Stimulated activated CD8-positive, alpha-beta memory T cell treated with anti-CD3 and anti-CD28 coated beads, Interleukin-4, amount 100 ng/mL, for 48 hours (primary cell): ENCODE results near the gene PRAMEF13.
"Not testable (repeated sequence)": the region's sequence is repeated elsewhere in the genome, so short reads cannot be mapped to it uniquely, and the experiment has no call there.

Experiments
- DNase-seq: peaks from one replicate; pipeline ENCODE4 v3.0.0-alpha.2; 2020

PRAMEF13 gene, protein sequence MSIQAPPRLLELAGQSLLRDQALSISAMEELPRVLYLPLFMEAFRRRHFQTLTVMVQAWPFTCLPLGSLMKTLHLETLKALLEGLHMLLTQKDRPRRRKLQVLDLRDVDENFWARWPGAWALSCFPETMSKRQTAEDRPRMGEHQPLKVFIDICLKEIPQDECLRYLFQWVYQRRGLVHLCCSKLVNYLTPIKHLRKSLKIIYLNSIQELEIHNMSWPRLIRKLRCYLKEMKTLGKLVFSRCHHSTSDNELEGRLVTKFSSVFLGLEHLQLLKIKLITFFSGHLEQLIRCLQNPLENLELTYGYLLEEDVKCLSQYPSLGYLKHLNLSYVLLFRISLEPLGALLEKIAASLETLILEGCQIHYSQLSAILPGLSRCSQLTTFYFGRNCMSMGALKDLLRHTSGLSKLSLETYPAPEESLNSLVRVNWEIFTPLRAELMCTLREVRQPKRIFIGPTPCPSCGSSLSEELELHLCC

GRCh38 chr1:13201309-13201708 is at the start of gene PRAMEF13:
Gene PRAMEF13, minus strand, starts transcription at chr1:13201409. Its CDS starts 1,820 bp downstream, at chr1:13199589.
- not testable (repeated sequence) for DNase-seq

DNA sequence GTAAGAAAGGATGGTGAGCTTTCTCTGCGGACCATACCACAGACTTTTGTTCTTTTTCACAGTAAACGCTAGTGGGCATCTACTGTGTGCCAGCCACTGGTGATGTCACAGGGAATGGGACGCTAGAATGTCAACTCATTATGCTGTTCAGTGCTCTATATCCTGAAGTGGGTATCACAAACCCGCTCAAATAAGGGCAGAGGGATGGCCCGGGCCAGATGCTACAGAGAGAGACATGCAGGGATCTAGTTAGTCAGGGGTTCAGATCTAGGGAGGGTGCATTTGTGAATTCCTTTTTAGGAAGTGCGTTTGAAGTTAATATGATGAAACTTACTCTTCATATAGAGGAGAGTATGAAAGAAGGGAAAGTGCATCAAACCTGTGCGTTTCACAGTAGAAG is 45.9 kb upstream of the PRAMEF13 start:
- DNase-seq = not testable (repeated sequence)

DNA sequence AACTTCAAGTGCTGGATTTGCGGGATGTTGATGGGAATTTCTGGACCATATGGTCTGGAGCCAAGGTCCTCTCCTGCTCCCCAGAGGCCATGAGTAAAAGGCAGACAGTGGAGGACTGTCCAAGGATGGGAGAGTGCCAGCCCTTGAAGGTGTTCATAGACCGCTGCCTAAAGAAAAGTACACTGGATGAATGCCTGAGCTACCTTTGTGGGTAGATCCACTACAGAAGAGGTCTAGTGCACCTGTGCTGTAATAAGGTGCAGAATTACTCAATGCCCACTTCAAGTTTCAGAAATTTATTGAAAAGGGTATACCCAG is 45.3 kb upstream of the PRAMEF13 start:
- not testable (repeated sequence) for DNase-seq

GRCh38 chr1:13245841-13246553 is 44.8 kb upstream of the PRAMEF13 start:
- not testable (repeated sequence) for DNase-seq

GRCh38 chr1:13243536-13244263 is 42.5 kb upstream of the PRAMEF13 start:
- DNase-seq = not testable (repeated sequence)

DNA sequence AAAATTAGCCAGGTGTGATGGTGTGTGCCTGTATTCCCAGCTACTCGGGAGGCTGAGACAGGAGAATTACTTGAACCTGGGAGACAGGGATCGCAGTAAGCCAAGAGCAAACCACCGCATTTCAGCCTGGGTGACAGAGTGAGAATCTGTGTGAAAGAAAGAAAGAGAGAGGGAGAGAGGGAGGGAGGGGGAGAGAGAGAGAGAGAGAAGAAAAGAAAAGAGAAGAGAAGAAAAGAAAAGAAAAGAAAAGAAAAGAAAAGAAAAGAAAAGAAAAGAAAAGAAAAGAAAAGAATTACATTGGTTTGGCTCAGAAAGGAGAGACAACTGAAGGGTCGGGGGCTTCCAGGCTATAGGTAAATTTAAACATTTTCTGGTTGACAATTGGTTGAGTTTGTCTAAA is 38.4 kb upstream of the PRAMEF13 start:
- not testable (repeated sequence) for DNase-seq

- DNase-seq = not testable (repeated sequence)
Measured at GRCh38 chr1:13237572-13237971, 36.4 kb upstream of the PRAMEF13 start.

- DNase-seq = not testable (repeated sequence)
Measured at GRCh38 chr1:13234057-13234456, 32.8 kb upstream of the PRAMEF13 start.

DNA sequence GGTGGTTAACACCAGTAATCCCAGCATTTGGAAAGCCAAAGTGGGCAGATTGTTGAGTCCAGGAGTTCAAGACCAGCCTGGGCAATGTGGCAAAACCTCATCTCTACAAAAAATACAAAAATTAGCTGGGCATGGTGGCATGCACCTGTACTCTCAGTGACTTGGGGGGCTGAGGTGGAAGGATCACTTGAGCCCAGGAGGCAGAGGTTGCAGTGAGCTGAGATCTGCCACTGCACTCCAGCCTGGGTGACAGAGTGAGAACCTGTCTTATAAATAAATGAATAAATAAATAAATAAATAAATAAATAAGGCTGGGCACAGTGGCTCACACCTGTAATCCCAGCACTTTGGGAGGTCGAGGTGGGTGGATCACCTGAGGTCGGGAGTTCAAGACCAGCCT is 30.8 kb upstream of the PRAMEF13 start:
- DNase-seq = not testable (repeated sequence)

DNA sequence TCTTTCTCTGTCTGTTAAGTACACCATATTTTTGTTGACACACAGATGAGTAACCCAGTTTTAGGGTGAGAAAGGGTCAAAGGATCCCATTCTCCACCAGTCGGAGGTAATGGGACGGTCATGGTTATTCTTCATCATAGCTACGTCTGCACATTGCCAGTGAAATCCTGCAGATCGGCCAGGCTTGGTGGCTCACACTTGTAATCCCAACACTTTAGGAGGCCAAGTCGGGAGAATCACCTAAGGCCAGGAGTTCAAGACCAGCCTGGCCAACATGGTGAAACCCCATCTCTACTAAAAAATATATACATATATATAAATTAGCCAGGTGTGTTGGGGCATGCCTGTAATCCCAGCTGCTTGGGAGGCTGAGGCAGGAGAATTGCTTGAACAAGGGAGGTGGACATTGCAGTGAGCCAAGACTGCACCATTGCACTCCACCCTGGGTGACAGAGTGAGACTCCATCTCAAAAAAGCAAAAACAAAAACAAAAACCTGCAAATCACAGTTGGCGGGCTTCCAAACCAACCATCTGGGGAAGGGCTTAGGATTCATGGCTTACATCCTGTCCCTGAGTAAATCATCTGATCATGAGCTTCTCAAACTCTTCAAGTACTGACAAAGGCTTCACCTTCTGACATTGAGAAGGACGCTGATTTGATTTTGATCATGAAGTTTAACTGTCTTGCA is 30.0 kb upstream of the PRAMEF13 start:
- not testable (repeated sequence) for DNase-seq

DNA sequence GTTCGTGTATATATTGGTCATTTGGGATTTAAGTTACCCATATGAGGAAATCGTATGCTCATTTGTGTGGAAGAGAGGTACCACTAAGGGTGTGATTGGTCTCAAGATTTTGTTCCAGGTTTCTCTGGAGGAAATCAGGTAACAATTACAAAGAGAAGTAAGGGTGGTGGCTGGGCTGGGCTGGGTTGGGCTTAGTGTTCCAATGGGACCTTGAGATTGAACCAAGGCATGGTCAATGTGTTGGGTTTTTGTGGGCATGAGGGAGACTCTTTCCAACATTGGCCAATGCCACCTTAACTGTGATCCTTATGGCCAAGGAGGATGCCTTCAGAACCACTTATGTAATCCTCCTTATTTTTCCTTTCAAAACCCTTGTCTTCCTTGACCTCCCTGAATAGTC is 29.4 kb upstream of the PRAMEF13 start:
- not testable (repeated sequence) for DNase-seq

DNA sequence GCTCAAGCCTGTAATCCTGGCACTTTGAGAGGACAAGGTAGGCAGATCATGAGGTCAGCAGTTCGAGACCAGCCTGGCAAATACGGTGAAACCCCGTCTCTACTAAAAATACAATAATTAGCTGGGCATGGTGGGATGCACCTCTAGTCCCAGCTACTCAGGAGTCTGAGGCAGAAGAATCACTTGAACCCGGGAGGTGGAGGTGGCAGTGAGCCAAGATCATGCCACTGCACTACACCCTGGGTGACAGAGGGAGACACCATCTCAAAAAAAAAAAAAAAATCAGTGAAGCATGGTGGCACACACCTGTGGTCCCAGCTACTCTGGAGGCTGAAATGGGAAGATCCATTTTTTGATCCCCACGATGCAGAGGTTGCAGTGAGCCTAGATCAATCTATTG is 28.9 kb upstream of the PRAMEF13 start:
- not testable (repeated sequence) for DNase-seq

DNA sequence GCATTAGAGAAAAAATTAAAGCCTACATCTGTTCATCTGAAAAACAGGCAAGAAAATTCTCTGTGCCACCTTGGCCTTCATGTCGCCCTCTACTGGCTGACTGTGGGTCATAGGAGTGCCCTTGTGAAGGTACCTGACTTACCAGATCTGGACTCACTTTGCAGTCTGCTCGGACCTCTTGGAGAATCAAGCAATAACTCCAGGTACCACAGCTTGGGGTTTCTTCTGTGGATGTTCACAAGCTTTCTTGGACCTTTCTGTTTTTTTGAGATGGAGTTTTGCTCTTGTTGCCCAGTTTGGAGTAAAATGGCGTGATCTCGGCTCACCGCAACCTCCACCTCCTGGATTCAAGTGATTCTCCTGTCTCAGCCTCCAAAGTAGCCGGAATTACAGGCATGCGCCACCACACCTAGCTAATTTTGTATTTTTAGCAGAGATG is 27.2 kb upstream of the PRAMEF13 start:
- DNase-seq = peak; percentile 75

DNA sequence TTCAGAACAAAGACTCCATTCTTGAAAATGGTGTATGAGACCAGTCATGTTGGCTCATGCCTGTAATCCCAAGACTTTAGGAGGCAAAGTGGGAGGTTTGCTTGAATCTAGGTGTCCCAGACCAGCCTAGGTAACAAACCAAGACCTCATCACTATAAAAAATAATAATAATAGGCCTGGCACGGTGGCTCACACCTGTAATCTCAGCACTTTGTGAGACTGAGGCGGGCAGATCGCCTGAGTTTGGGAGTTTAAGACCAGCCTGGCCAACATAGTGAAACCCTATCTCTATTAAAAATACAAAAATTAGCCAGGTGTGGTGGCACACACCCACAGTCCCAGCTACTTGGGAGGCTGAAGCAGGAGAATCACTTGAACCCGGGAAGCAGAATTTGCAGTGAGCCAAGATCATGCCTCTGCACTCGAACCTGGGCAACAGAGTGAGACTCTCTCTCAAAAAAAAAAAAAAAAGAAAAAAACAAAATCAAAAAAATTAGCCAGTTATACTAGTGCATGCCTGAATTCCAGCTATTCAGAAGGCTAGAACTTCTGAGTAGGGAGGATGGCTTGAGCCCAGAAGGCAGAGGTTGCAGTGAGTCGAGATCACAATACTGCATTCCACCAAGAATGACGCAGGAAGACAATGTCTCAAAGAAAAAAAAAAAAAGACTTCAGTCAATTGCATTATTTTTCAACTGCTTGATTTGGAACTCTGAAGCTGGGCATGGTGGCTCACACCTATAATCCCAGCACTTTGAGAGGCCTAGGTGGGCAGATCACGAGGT is 26.3 kb upstream of the PRAMEF13 start:
- not testable (repeated sequence) for DNase-seq

DNA sequence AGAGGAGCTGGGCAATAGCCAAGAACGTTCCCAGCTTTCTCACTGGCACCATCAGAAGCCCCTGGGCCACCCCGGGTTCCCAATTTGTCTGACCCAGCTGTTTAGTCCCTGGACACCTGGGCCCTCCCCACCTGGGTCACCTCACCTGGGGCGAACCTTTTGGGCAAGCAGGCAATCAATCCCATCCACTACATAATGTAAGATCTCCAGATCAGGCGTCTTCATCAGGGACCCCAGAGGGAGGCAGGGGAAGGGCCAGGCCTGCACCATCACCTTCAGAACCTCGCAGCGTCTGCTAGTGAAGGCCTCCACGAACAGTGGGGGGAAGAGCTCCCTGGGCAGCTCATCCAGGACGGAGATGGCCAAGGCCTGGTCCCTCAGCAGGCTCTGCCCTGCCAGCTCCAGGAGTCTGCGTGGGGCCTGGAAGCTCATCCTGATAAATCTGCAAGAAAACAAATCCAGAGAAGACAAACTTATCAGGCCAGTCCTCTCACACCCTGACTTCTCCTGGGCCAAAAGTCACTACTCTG is 24.5 kb upstream of the PRAMEF13 start, which contains the start of gene PRAMEF18:
PRAMEF18 (minus strand) TSS at position 480 of the 530 bp plus-strand sequence; CDS start at position 432, 48 bp downstream.
- not testable (repeated sequence) for DNase-seq

- no peak for DNase-seq
Measured at GRCh38 chr1:13224480-13225060, 23.4 kb upstream of the PRAMEF13 start.

DNA sequence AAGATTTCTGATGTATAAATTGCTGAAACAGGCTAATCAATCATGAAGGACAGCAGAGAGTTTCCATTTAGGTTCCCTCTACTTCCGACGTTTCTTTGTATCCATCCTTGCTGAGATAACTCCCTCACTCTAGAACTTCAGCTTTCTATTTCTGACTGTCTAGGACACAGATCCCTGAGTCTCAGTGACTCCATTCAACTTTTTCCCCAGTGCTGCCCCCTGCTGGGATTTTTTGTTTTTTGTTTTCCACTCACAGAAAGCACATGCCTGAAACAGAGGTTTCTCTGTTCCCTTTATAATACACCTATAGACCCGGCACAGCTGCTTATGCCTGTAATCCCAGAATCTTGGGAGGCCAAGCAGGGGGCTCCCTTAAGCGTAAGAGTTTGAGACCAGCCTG is 21.6 kb upstream of the PRAMEF13 start:
- DNase-seq = not testable (repeated sequence)

- not testable (repeated sequence) for DNase-seq
Measured at GRCh38 chr1:13219203-13219602, 18.0 kb upstream of the PRAMEF13 start.

GRCh38 chr1:13216619-13217018 is 15.4 kb upstream of the PRAMEF13 start:
- DNase-seq = not testable (repeated sequence)

- DNase-seq = not testable (repeated sequence)
Measured at GRCh38 chr1:13208712-13209111, 7.5 kb upstream of the PRAMEF13 start.

- not testable (repeated sequence) for DNase-seq
Measured at GRCh38 chr1:13171548-13171947, 29.7 kb downstream of the PRAMEF13 start, which contains the start of gene PRAMEF9. Gene PRAMEF9, plus strand, starts transcription at chr1:13171848. Its CDS starts 3,433 bp downstream, at chr1:13175281.
